Measurements from ENCODE around the gene FUT9. TPM values are rescaled to one million over a fixed set of nuclear protein-coding genes. Genes with fewer than 3 reads are reported as not detected.

Gene FUT9
- total RNA-seq, 2 donors from 2014 or later: not detected

DNA sequence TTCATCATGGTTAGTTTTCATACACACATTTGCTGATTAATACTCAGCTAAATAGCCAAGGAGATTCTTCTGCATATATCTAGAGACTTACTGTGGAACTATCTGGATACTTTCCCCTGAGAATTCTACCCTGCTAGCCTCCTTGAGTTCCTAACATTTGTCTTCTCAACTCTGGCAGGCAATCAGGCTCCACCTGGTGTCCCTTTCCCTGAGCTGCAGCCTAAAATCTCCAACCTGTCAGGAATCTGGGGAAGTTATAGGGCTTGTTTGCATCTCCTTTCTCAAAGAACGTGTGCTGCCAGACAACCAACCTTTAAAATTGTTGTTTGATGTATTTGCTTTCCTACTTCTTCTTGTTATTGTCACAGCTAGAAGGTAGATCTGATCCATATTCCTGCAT lies 73.4 kb downstream of the FUT9 start:
- Histone ChIP-seq H3K9me3 (no peaks in the 10 kb centered on the region), H3K9ac (ENCODE audit: low read depth in 2 of 2, low read length in 2 of 2) (no peak overlapping the region), H3K4me3 (no peak overlapping the region), H3K27me3 (no peaks in the 10 kb centered on the region), H3K36me3 (no peaks in the 10 kb centered on the region), H3K4me1 (no peaks in the 10 kb centered on the region), H3K27ac (no peak overlapping the region)
- intact Hi-C loops (cut with DNase I): no loop called here
- no peak for TF ChIP-seq CTCF (IDR thresholded peaks at IDR 0.05)
- DNase-seq: no peak

GRCh38 chr6:96094077-96094476 lies 78.3 kb downstream of the FUT9 start:
- Histone ChIP-seq H3K9me3 (no peaks in the 10 kb centered on the region), H3K4me1 (no peaks in the 10 kb centered on the region), H3K27me3 (no peaks in the 10 kb centered on the region), H3K9ac (ENCODE audit: low read depth in 2 of 2, low read length in 2 of 2) (no peak overlapping the region), H3K27ac (no peak overlapping the region), H3K4me3 (no peak overlapping the region), H3K36me3 (no peaks in the 10 kb centered on the region)
- no peak for DNase-seq
- intact Hi-C loops (cut with DNase I): no loop called here
- TF ChIP-seq CTCF (IDR thresholded peaks at IDR 0.05): no peak

- no peaks in the 10 kb centered on the region for H3K27me3 ChIP-seq
- no peaks in the 10 kb centered on the region for H3K9me3 ChIP-seq
- no peaks in the 10 kb centered on the region for H3K4me1 ChIP-seq
- no peak overlapping the region for H3K27ac ChIP-seq
- H3K36me3 ChIP-seq: no peaks in the 10 kb centered on the region
- no peak for DNase-seq
- no peak for TF ChIP-seq CTCF (IDR thresholded peaks at IDR 0.05)
- no peak overlapping the region for H3K4me3 ChIP-seq
- H3K9ac ChIP-seq (ENCODE audit: low read depth in 2 of 2, low read length in 2 of 2): no peak overlapping the region
- intact Hi-C loops (cut with DNase I): no loop called here
These were observed 83.3 kb downstream of the FUT9 start for GRCh38 chr6:96099069-96099468.

GRCh38 chr6:96101564-96101963 lies 85.8 kb downstream of the FUT9 start:
- intact Hi-C loops (cut with DNase I): no loop called here
- Histone ChIP-seq H3K4me1 (no peaks in the 10 kb centered on the region), H3K36me3 (no peaks in the 10 kb centered on the region), H3K27me3 (no peaks in the 10 kb centered on the region), H3K9me3 (no peaks in the 10 kb centered on the region), H3K27ac (no peak overlapping the region), H3K4me3 (no peak overlapping the region), H3K9ac (ENCODE audit: low read depth in 2 of 2, low read length in 2 of 2) (no peak overlapping the region)
- TF ChIP-seq CTCF (IDR thresholded peaks at IDR 0.05): no peak
- no peak for DNase-seq

DNA sequence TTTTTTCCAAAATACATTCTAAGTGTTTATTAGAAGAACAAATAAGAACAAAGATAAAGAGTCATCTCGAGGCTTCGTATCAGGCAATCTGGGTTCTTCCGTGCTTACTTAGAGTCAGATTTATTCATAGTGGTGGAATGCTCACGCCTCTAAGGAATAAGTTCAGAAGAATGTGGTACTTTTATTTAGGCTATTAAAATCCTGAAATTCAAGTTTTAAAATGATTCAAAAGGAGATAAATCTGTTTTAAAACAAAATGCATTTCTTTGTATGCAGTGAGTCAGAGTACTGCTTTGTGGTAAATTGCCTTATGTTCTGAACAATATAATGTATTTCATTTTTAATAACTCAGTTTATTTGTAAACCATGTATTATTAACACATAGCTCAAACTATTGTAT lies 89.1 kb downstream of the FUT9 start:
- Histone ChIP-seq H3K36me3 (no peaks in the 10 kb centered on the region), H3K9ac (ENCODE audit: low read depth in 2 of 2, low read length in 2 of 2) (no peak overlapping the region), H3K4me1 (no peaks in the 10 kb centered on the region), H3K27ac (no peak overlapping the region), H3K9me3 (no peaks in the 10 kb centered on the region), H3K4me3 (no peak overlapping the region), H3K27me3 (no peaks in the 10 kb centered on the region)
- intact Hi-C loops (cut with DNase I): no loop called here
- no peak for TF ChIP-seq CTCF (IDR thresholded peaks at IDR 0.05)
- DNase-seq: no peak

DNA sequence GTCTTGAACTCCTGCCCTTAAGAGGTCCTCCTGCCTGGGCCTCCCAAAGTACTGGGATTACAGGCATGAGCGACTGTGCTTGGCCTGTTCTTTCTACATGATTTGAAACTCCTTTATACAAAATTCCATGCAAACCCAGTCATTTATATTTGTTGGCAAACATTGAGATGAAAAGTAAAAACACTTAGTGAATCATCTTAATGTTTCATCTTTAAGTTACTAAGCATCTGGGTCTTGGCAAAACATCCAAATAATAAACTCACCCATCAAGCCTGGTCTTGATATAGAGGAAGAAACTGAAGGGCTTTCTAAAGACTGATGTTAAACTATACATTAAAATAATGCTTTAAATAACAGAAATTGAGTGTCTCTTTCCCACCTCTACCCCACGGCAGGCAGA lies 95.1 kb downstream of the FUT9 start:
- TF ChIP-seq CTCF (IDR thresholded peaks at IDR 0.05): no peak
- Histone ChIP-seq H3K27me3 (no peaks in the 10 kb centered on the region), H3K9ac (ENCODE audit: low read depth in 2 of 2, low read length in 2 of 2) (no peak overlapping the region), H3K27ac (no peak overlapping the region), H3K36me3 (no peaks in the 10 kb centered on the region), H3K9me3 (no peaks in the 10 kb centered on the region), H3K4me1 (no peaks in the 10 kb centered on the region), H3K4me3 (no peak overlapping the region)
- intact Hi-C loops (cut with DNase I): no loop called here
- DNase-seq: no peak
